GM23338 (cell line): ENCODE measurements around the gene ZNF70. TPM values are rescaled to one million over a fixed set of nuclear protein-coding genes. Genes with fewer than 3 reads are reported as not detected.

Source experiments
- ATAC-seq: fragments of 200-7000 bp; cut with Tn5 transposase; 3 replicates; pipeline ENCODE4 v1.9.1; 2020
- DNase-seq: peaks from one replicate; pipeline ENCODE4 v3.0.0-alpha.2; 2015; ENCODE audit warnings: low spot score
- H2AFZ ChIP-seq: fragments of 200-600 bp; sonication (generic); 2 replicates; pipeline ENCODE4 v1.8.0; 2016; ENCODE audit warnings: antibody characterized with exemption, mild to moderate bottlenecking, moderate library complexity
- H3F3A ChIP-seq: fragments of 200-600 bp; sonication (generic); replicated peaks from 2 replicates; pipeline ENCODE4 v1.8.0; 2017; ENCODE audit warnings: antibody characterized with exemption, mixed run types, low read depth
- H3K27ac ChIP-seq: fragments of 200-600 bp; sonication (generic); 2 replicates; pipeline ENCODE4 v1.6.1; 2016; ENCODE audit warnings: low read depth
- H3K27me3 ChIP-seq: fragments of 200-600 bp; sonication (generic); 2 replicates; pipeline ENCODE4 v1.8.0; 2016; ENCODE audit warnings: mild to moderate bottlenecking, mixed run types, moderate library complexity; ENCODE audit not compliant: insufficient read depth
- H3K36me3 ChIP-seq: fragments of 200-600 bp; sonication (generic); 2 replicates; pipeline ENCODE4 v1.8.0; 2016; ENCODE audit warnings: mild to moderate bottlenecking; ENCODE audit not compliant: insufficient read depth
- H3K4me1 ChIP-seq: fragments of 200-600 bp; sonication (generic); 2 replicates; pipeline ENCODE4 v1.8.0; 2016; ENCODE audit warnings: mild to moderate bottlenecking, moderate library complexity; ENCODE audit not compliant: insufficient read depth
- H3K4me2 ChIP-seq: fragments of 200-600 bp; sonication (generic); 2 replicates; pipeline ENCODE4 v1.7.1; 2017; ENCODE audit warnings: mixed run types
- H3K4me3 ChIP-seq: fragments of 200-600 bp; sonication (generic); 2 replicates; pipeline ENCODE4 v1.6.1; 2016; ENCODE audit warnings: mixed run types
- H3K79me2 ChIP-seq: fragments of 200-600 bp; sonication (generic); replicated peaks from 2 replicates; pipeline ENCODE4 v1.8.0; 2017; ENCODE audit warnings: mild to moderate bottlenecking; ENCODE audit not compliant: insufficient read depth
- H3K9me2 ChIP-seq: fragments of 200-600 bp; sonication (generic); 2 replicates; pipeline ENCODE4 v1.8.0; 2017; ENCODE audit not compliant: insufficient read depth
- H4K20me1 ChIP-seq: fragments of 200-600 bp; sonication (generic); replicated peaks from 2 replicates; pipeline ENCODE4 v1.8.0; 2017; ENCODE audit warnings: mild to moderate bottlenecking; ENCODE audit not compliant: insufficient read depth
- H3K27ac Mint-ChIP-seq: 2 replicates; pipeline ENCODE4 v1.8.0; 2020; ENCODE audit warnings: inconsistent platforms, mild to moderate bottlenecking, moderate library complexity, mixed read lengths
- H3K27me3 Mint-ChIP-seq: 3 replicates; pipeline ENCODE4 v1.8.0; 2022; ENCODE audit warnings: low read depth, mild to moderate bottlenecking, moderate library complexity, mixed read lengths, inconsistent platforms; ENCODE audit not compliant: insufficient read depth, poor library complexity
- H3K36me3 Mint-ChIP-seq: 3 replicates; pipeline ENCODE4 v1.8.0; 2021; ENCODE audit warnings: low read depth, mild to moderate bottlenecking, inconsistent platforms, moderate library complexity, mixed read lengths
- H3K4me1 Mint-ChIP-seq: 3 replicates; pipeline ENCODE4 v1.8.0; 2020; ENCODE audit warnings: mild to moderate bottlenecking, inconsistent platforms, mixed read lengths
- H3K4me3 Mint-ChIP-seq: 3 replicates; pipeline ENCODE4 v1.8.0; 2021; ENCODE audit warnings: moderate library complexity, mild to moderate bottlenecking, inconsistent platforms, mixed read lengths
- H3K9me3 Mint-ChIP-seq: 3 replicates; pipeline ENCODE4 v1.8.0; 2020; ENCODE audit warnings: moderate library complexity, mild to moderate bottlenecking, inconsistent platforms, mixed read lengths
- CREB1 ChIP-seq: fragments of 250-450 bp; sonication (Bioruptor Pico); IDR thresholded peaks from 2 replicates; pipeline ENCODE4 v1.5.0; 2020; ENCODE audit warnings: low read depth, mild to moderate bottlenecking, moderate library complexity
- EZH2 ChIP-seq: fragments of 200-600 bp; sonication (generic); IDR thresholded peaks from one replicate; pipeline ENCODE4 v1.8.0; 2017; ENCODE audit warnings: antibody characterized with exemption, mild to moderate bottlenecking, low read depth; ENCODE audit not compliant: unreplicated experiment
- EZH2phosphoT487 ChIP-seq: fragments of 200-600 bp; sonication (generic); IDR thresholded peaks from one replicate; pipeline ENCODE4 v1.8.1; 2018; ENCODE audit warnings: antibody characterized with exemption; ENCODE audit not compliant: unreplicated experiment
- JUNB ChIP-seq: IDR thresholded peaks from one replicate; pipeline ENCODE4 v1.6.1; 2016; ENCODE audit warnings: antibody characterized with exemption; ENCODE audit not compliant: unreplicated experiment
- NANOG ChIP-seq: IDR thresholded peaks from 2 replicates; pipeline ENCODE4 v1.6.1; 2016; ENCODE audit warnings: antibody characterized with exemption, borderline replicate concordance
- POLR2AphosphoS5 ChIP-seq: IDR thresholded peaks from 2 replicates; pipeline ENCODE4 v1.6.1; 2016; ENCODE audit warnings: antibody characterized with exemption, low read depth
- STAT1 ChIP-seq: IDR thresholded peaks from one replicate; pipeline ENCODE4 v1.6.1; 2016; ENCODE audit warnings: antibody characterized with exemption; ENCODE audit not compliant: unreplicated experiment
- ZNF114 ChIP-seq: fragments of 250-450 bp; sonication (Bioruptor Pico); IDR thresholded peaks from 2 replicates; pipeline ENCODE4 v1.5.0; 2020; ENCODE audit warnings: mild to moderate bottlenecking, moderate library complexity
- ZNF331 ChIP-seq: fragments of 250-450 bp; sonication (Bioruptor Pico); IDR thresholded peaks from 2 replicates; pipeline ENCODE4 v1.5.0; 2020; ENCODE audit warnings: low read depth, mild to moderate bottlenecking, moderate library complexity
- polyA plus RNA-seq: library from polyadenylated mRNA; unstranded; fragments of >200 nt; fragmentation: Nextera tagmentation; extraction: Ambion mirVana; gene quantifications from 2 replicates; pipeline ENCODE4 v1.2.1, GENCODE V29; 2016
- total RNA-seq: library from RNA; depleted of rRNA; stranded (reverse); fragments of >200 nt; shearing (Covaris generic); gene quantifications from 2 replicates; pipeline ENCODE4 v1.2.3, GENCODE V29; 2014
- TF ChIP-seq, protein P1 (sequence below): IDR thresholded peaks from 2 replicates; pipeline ENCODE4 v1.6.1; 2016; ENCODE audit warnings: antibody characterized with exemption
- TF ChIP-seq, protein P2 (sequence below), 2 experiments: fragments of 200-600 bp in 1 of 2; sonication (generic) in 1 of 2; conservative IDR thresholded peaks; 2 replicates each; pipeline versions ENCODE4 v1.5.1 to v1.6.1; 2016 to 2017; ENCODE audit warnings: antibody characterized with exemption in 2 of 2, low read depth in 2 of 2, mild to moderate bottlenecking in 2 of 2, moderate library complexity in 1 of 2
- TF ChIP-seq, protein P3 (sequence below): IDR thresholded peaks from one replicate; pipeline ENCODE4 v1.6.1; 2018; ENCODE audit warnings: antibody characterized with exemption; ENCODE audit not compliant: unreplicated experiment
- TF ChIP-seq, protein P4 (sequence below): fragments of 250-450 bp; sonication (Bioruptor Pico); IDR thresholded peaks from 2 replicates; pipeline ENCODE4 v1.5.0; 2020; ENCODE audit warnings: mild to moderate bottlenecking, moderate library complexity

The ZNF70 gene
- total and polyA plus RNA-seq, 2 experiments from 2014 or later: 0.45 to 2.6 TPM

DNA sequence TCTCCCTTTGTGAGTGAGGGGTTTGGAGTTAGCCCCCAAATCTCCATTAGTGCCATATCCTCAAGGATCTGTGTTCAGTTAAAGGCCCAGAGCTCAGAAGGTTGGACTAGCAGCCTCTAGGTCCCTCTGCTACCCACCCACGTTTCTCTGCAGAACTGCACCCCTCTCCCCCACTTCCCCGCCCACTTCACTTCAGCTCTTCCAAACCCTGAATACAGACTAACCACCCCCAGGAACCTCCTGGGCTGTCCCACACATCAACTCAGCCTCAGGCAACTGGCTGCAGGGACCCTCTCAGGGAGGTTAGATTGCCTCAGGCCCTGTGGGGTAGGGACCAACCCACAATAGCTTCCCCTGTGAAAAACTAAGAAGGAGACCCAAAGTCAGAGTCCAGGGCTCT, 2.5 kb upstream of the ZNF70 start:
- no peaks in the 10 kb centered on the region for H3K9me2 ChIP-seq
- peaks cover 18% of the 10 kb centered on the region for H3K4me1 ChIP-seq
- no peaks in the 10 kb centered on the region; the same call in 1 of the 2 replicates for H3K79me2 ChIP-seq
- H3K4me3 ChIP-seq: no peak overlapping the region
- no peak overlapping the region for H2AFZ ChIP-seq
- TF ChIP-seq, protein P1, sequence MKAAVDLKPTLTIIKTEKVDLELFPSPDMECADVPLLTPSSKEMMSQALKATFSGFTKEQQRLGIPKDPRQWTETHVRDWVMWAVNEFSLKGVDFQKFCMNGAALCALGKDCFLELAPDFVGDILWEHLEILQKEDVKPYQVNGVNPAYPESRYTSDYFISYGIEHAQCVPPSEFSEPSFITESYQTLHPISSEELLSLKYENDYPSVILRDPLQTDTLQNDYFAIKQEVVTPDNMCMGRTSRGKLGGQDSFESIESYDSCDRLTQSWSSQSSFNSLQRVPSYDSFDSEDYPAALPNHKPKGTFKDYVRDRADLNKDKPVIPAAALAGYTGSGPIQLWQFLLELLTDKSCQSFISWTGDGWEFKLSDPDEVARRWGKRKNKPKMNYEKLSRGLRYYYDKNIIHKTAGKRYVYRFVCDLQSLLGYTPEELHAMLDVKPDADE: no peak
- TF ChIP-seq, protein P2, sequence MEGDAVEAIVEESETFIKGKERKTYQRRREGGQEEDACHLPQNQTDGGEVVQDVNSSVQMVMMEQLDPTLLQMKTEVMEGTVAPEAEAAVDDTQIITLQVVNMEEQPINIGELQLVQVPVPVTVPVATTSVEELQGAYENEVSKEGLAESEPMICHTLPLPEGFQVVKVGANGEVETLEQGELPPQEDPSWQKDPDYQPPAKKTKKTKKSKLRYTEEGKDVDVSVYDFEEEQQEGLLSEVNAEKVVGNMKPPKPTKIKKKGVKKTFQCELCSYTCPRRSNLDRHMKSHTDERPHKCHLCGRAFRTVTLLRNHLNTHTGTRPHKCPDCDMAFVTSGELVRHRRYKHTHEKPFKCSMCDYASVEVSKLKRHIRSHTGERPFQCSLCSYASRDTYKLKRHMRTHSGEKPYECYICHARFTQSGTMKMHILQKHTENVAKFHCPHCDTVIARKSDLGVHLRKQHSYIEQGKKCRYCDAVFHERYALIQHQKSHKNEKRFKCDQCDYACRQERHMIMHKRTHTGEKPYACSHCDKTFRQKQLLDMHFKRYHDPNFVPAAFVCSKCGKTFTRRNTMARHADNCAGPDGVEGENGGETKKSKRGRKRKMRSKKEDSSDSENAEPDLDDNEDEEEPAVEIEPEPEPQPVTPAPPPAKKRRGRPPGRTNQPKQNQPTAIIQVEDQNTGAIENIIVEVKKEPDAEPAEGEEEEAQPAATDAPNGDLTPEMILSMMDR (conservative IDR thresholded peaks at IDR 0.05; ENCODE audit: low read depth in 2 of 2): no peak
- TF ChIP-seq ZNF331 (CRISPR knock-in tag) (no peak), STAT1 (no peak), EZH2 (no peak), EZH2phosphoT487 (no peak), ZNF114 (CRISPR knock-in tag) (no peak), CREB1 (CRISPR knock-in tag) (no peak), POLR2AphosphoS5 (no peak), JUNB (no peak), NANOG (no peak)
- TF ChIP-seq, protein P3, sequence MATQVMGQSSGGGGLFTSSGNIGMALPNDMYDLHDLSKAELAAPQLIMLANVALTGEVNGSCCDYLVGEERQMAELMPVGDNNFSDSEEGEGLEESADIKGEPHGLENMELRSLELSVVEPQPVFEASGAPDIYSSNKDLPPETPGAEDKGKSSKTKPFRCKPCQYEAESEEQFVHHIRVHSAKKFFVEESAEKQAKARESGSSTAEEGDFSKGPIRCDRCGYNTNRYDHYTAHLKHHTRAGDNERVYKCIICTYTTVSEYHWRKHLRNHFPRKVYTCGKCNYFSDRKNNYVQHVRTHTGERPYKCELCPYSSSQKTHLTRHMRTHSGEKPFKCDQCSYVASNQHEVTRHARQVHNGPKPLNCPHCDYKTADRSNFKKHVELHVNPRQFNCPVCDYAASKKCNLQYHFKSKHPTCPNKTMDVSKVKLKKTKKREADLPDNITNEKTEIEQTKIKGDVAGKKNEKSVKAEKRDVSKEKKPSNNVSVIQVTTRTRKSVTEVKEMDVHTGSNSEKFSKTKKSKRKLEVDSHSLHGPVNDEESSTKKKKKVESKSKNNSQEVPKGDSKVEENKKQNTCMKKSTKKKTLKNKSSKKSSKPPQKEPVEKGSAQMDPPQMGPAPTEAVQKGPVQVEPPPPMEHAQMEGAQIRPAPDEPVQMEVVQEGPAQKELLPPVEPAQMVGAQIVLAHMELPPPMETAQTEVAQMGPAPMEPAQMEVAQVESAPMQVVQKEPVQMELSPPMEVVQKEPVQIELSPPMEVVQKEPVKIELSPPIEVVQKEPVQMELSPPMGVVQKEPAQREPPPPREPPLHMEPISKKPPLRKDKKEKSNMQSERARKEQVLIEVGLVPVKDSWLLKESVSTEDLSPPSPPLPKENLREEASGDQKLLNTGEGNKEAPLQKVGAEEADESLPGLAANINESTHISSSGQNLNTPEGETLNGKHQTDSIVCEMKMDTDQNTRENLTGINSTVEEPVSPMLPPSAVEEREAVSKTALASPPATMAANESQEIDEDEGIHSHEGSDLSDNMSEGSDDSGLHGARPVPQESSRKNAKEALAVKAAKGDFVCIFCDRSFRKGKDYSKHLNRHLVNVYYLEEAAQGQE: no peak
- TF ChIP-seq, protein P4, sequence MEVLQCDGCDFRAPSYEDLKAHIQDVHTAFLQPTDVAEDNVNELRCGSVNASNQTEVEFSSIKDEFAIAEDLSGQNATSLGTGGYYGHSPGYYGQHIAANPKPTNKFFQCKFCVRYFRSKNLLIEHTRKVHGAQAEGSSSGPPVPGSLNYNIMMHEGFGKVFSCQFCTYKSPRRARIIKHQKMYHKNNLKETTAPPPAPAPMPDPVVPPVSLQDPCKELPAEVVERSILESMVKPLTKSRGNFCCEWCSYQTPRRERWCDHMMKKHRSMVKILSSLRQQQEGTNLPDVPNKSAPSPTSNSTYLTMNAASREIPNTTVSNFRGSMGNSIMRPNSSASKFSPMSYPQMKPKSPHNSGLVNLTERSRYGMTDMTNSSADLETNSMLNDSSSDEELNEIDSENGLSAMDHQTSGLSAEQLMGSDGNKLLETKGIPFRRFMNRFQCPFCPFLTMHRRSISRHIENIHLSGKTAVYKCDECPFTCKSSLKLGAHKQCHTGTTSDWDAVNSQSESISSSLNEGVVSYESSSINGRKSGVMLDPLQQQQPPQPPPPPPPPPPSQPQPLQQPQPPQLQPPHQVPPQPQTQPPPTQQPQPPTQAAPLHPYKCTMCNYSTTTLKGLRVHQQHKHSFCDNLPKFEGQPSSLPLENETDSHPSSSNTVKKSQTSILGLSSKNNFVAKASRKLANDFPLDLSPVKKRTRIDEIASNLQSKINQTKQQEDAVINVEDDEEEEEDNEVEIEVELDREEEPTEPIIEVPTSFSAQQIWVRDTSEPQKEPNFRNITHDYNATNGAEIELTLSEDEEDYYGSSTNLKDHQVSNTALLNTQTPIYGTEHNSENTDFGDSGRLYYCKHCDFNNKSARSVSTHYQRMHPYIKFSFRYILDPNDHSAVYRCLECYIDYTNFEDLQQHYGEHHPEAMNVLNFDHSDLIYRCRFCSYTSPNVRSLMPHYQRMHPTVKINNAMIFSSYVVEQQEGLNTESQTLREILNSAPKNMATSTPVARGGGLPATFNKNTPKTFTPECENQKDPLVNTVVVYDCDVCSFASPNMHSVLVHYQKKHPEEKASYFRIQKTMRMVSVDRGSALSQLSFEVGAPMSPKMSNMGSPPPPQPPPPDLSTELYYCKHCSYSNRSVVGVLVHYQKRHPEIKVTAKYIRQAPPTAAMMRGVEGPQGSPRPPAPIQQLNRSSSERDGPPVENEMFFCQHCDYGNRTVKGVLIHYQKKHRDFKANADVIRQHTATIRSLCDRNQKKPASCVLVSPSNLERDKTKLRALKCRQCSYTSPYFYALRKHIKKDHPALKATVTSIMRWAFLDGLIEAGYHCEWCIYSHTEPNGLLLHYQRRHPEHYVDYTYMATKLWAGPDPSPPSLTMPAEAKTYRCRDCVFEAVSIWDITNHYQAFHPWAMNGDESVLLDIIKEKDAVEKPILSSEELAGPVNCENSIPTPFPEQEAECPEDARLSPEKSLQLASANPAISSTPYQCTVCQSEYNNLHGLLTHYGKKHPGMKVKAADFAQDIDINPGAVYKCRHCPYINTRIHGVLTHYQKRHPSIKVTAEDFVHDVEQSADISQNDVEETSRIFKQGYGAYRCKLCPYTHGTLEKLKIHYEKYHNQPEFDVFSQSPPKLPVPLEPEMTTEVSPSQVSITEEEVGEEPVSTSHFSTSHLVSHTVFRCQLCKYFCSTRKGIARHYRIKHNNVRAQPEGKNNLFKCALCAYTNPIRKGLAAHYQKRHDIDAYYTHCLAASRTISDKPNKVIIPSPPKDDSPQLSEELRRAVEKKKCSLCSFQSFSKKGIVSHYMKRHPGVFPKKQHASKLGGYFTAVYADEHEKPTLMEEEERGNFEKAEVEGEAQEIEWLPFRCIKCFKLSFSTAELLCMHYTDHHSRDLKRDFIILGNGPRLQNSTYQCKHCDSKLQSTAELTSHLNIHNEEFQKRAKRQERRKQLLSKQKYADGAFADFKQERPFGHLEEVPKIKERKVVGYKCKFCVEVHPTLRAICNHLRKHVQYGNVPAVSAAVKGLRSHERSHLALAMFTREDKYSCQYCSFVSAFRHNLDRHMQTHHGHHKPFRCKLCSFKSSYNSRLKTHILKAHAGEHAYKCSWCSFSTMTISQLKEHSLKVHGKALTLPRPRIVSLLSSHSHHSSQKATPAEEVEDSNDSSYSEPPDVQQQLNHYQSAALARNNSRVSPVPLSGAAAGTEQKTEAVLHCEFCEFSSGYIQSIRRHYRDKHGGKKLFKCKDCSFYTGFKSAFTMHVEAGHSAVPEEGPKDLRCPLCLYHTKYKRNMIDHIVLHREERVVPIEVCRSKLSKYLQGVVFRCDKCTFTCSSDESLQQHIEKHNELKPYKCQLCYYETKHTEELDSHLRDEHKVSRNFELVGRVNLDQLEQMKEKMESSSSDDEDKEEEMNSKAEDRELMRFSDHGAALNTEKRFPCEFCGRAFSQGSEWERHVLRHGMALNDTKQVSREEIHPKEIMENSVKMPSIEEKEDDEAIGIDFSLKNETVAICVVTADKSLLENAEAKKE: no peak
- no peak for ATAC-seq
- H3K27ac Mint-ChIP-seq: no peak overlapping the region
- H3K36me3 ChIP-seq: no peaks in the 10 kb centered on the region
- DNase-seq: no peak
- H3K4me2 ChIP-seq: no peak overlapping the region
- no peaks in the 10 kb centered on the region for H3K27me3 ChIP-seq
- 0 out of 2 replicates have a peak, but pooled peaks cover 5% of the 10 kb centered on the region for H3F3A ChIP-seq
- no peaks in the 10 kb centered on the region for H4K20me1 ChIP-seq
- peaks cover 34% of the 10 kb centered on the region for H3K4me1 Mint-ChIP-seq
- H3K4me3 Mint-ChIP-seq: no peak overlapping the region
- H3K9me3 Mint-ChIP-seq: no peaks in the 10 kb centered on the region
- no peaks in the 10 kb centered on the region for H3K36me3 Mint-ChIP-seq
- H3K27ac ChIP-seq: no peak overlapping the region
- H3K27me3 Mint-ChIP-seq: peaks cover 13% of the 10 kb centered on the region
